DOHH2 (cell line): ENCODE data around the gene TBL1X.

Source experiments
- CTCF ChIP-seq: fragments of 200-600 bp; sonication (generic); IDR thresholded peaks from one replicate; pipeline ENCODE4 v1.5.1; 2014; ENCODE audit warnings: antibody characterized with exemption, mild to moderate bottlenecking, low read depth, low read length; ENCODE audit not compliant: poor library complexity, severe bottlenecking
- EZH2phosphoT487 ChIP-seq: fragments of 200-600 bp; sonication (generic); IDR thresholded peaks from 2 replicates; pipeline ENCODE4 v1.6.1; 2017; ENCODE audit warnings: borderline replicate concordance, mild to moderate bottlenecking, antibody characterized with exemption, low read length, moderate library complexity, mixed read lengths

GRCh38 chrX:9566150-9566621, 101.3 kb downstream of the TBL1X start:
- no peak for TF ChIP-seq CTCF
- TF ChIP-seq EZH2phosphoT487 = no peak
